ENCODE measurements around the gene SCAPER. TPM values are rescaled to one million over a fixed set of nuclear protein-coding genes. Genes with fewer than 3 reads are reported as not detected.

Gene SCAPER
- total RNA-seq, 1 experiment from 2014 or later = 14.7 TPM

- no peak for TF ChIP-seq SP1 (IDR thresholded peaks at IDR 0.05; ENCODE audit: low read depth)
- TF ChIP-seq SRF (IDR thresholded peaks at IDR 0.05; ENCODE audit: low read depth) = no peak
- TF ChIP-seq EGR1 (IDR thresholded peaks at IDR 0.05; ENCODE audit: low read depth) = no peak
- TF ChIP-seq, protein P1, sequence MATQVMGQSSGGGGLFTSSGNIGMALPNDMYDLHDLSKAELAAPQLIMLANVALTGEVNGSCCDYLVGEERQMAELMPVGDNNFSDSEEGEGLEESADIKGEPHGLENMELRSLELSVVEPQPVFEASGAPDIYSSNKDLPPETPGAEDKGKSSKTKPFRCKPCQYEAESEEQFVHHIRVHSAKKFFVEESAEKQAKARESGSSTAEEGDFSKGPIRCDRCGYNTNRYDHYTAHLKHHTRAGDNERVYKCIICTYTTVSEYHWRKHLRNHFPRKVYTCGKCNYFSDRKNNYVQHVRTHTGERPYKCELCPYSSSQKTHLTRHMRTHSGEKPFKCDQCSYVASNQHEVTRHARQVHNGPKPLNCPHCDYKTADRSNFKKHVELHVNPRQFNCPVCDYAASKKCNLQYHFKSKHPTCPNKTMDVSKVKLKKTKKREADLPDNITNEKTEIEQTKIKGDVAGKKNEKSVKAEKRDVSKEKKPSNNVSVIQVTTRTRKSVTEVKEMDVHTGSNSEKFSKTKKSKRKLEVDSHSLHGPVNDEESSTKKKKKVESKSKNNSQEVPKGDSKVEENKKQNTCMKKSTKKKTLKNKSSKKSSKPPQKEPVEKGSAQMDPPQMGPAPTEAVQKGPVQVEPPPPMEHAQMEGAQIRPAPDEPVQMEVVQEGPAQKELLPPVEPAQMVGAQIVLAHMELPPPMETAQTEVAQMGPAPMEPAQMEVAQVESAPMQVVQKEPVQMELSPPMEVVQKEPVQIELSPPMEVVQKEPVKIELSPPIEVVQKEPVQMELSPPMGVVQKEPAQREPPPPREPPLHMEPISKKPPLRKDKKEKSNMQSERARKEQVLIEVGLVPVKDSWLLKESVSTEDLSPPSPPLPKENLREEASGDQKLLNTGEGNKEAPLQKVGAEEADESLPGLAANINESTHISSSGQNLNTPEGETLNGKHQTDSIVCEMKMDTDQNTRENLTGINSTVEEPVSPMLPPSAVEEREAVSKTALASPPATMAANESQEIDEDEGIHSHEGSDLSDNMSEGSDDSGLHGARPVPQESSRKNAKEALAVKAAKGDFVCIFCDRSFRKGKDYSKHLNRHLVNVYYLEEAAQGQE (IDR thresholded peaks at IDR 0.05; ENCODE audit: low read depth) = no peak
Observed at GRCh38 chr15:76637166-76637565, 268.0 kb downstream of the SCAPER start (continued).

GRCh38 chr15:76636059-76636458 lies 269.1 kb downstream of the SCAPER start:
- no peaks in the 10 kb centered on the region for H3K27me3 ChIP-seq (ENCODE audit: insufficient read depth, low read length)
- H4K20me1 ChIP-seq (ENCODE audit: insufficient read depth) = no peaks in the 10 kb centered on the region
- RAD21 ChIA-PET (ENCODE audit: low non-redundant PET in 1 of 2, low total read pairs in 2 of 2, uncharacterized antibody in 2 of 2, unreplicated experiment in 2 of 2) = no interaction called here
- BruUV-seq (replicated peaks) = no TSS peak
- ATAC-seq = no peak
- H3K27ac ChIP-seq (ENCODE audit: low read depth, low read length) = no peak overlapping the region
- H2AFZ ChIP-seq (ENCODE audit: low read depth, low read length, poor library complexity, severe bottlenecking) = no peak overlapping the region
- H3K9ac ChIP-seq (ENCODE audit: low read length) = no peak overlapping the region
- H3K9me3 ChIP-seq (ENCODE audit: control insufficient read depth in 1 of 2, insufficient read depth in 1 of 2, low read depth in 1 of 2, low read length in 2 of 2) = peaks cover 0 to 12% of the 10 kb centered on the region in 2 experiments; a peak in 1 of 4 replicates
- H3K36me3 ChIP-seq (ENCODE audit: control insufficient read depth in 1 of 2, insufficient read depth in 2 of 2, low read length in 2 of 2) = no peaks in the 10 kb centered on the region
- intact Hi-C loops (cut with micrococcal nuclease) = no loop called here
- CTCF ChIA-PET = no interaction called here
- no peaks in the 10 kb centered on the region for H3K4me1 ChIP-seq (ENCODE audit: control insufficient read depth in 1 of 2, insufficient read depth in 2 of 2, low read length in 2 of 2)
- POLR2A ChIA-PET = no interaction called here
- DNase-seq (ENCODE audit: low read depth, low spot score) = no peak
- H3K79me2 ChIP-seq (ENCODE audit: insufficient read depth, low read length) = no peaks in the 10 kb centered on the region
- H3K4me3 ChIP-seq (replicated peaks in 1 of 2; ENCODE audit: low read depth in 1 of 2, low read length in 2 of 2) = no peak overlapping the region
- H3K9me2 ChIP-seq (ENCODE audit: insufficient read depth) = no peaks in the 10 kb centered on the region
- no peak overlapping the region for H3K4me2 ChIP-seq (ENCODE audit: low read length)
- TF ChIP-seq SIN3A (IDR thresholded peaks at IDR 0.05; ENCODE audit: low read depth) (no peak), POLR2A (IDR thresholded peaks at IDR 0.05; ENCODE audit: borderline replicate concordance, extremely low read depth, insufficient read depth, insufficient read length) (no peak), POLR2AphosphoS5 (IDR thresholded peaks at IDR 0.05; ENCODE audit: low read depth, low read length) (no peak), ZFX (IDR thresholded peaks at IDR 0.05) (no peak), ATF3 (IDR thresholded peaks at IDR 0.05) (no peak), YY1 (IDR thresholded peaks at IDR 0.05; ENCODE audit: extremely low read depth, insufficient replicate concordance, low read depth, low read length) (no peak), ELF1 (IDR thresholded peaks at IDR 0.05; ENCODE audit: borderline replicate concordance, low read depth) (no peak), EZH2 (IDR thresholded peaks at IDR 0.05) (no peak), CTCF (IDR thresholded peaks at IDR 0.05 in 2 of 3, conservative IDR thresholded peaks at IDR 0.05 in 1 of 3; ENCODE audit: borderline replicate concordance in 1 of 3, insufficient read depth in 1 of 3, low read depth in 2 of 3, low read length in 2 of 3) (no peak), CEBPB (IDR thresholded peaks at IDR 0.05; ENCODE audit: low read depth) (no peak), EZH2phosphoT487 (IDR thresholded peaks at IDR 0.05; ENCODE audit: borderline replicate concordance) (no peak), JUND (IDR thresholded peaks at IDR 0.05) (no peak), FOSL1 (IDR thresholded peaks at IDR 0.05; ENCODE audit: low read depth) (no peak), TCF7L2 (IDR thresholded peaks at IDR 0.05; ENCODE audit: borderline replicate concordance, extremely low read depth, insufficient read depth, insufficient read length) (no peak)
- TF ChIP-seq, protein P2, sequence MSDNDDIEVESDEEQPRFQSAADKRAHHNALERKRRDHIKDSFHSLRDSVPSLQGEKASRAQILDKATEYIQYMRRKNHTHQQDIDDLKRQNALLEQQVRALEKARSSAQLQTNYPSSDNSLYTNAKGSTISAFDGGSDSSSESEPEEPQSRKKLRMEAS (IDR thresholded peaks at IDR 0.05) = no peak
- TF ChIP-seq, protein P3, sequence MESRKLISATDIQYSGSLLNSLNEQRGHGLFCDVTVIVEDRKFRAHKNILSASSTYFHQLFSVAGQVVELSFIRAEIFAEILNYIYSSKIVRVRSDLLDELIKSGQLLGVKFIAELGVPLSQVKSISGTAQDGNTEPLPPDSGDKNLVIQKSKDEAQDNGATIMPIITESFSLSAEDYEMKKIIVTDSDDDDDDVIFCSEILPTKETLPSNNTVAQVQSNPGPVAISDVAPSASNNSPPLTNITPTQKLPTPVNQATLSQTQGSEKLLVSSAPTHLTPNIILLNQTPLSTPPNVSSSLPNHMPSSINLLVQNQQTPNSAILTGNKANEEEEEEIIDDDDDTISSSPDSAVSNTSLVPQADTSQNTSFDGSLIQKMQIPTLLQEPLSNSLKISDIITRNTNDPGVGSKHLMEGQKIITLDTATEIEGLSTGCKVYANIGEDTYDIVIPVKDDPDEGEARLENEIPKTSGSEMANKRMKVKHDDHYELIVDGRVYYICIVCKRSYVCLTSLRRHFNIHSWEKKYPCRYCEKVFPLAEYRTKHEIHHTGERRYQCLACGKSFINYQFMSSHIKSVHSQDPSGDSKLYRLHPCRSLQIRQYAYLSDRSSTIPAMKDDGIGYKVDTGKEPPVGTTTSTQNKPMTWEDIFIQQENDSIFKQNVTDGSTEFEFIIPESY (IDR thresholded peaks at IDR 0.05; ENCODE audit: extremely low read depth, insufficient replicate concordance, low read length) = no peak

Measured in HCT116 (cell line).